H1 (cell line): Measurements from ENCODE around the gene EFCAB8. TPM values are rescaled to one million over a fixed set of nuclear protein-coding genes. Genes with fewer than 3 reads are reported as not detected.

Experiments used
- CTCF ChIA-PET: fragments of 300-600 bp; sonication (Branson Sonifier 250); formaldehyde crosslinking; loops from one replicate; lab custom pipeline; 2021; ENCODE audit not compliant: partially characterized antibody; lab: Charles Lee
- POLR2A ChIA-PET: fragments of 300-600 bp; sonication (Branson Sonifier 250); formaldehyde crosslinking; loops from one replicate; lab custom pipeline; 2021; ENCODE audit warnings: inconsistent platforms; ENCODE audit not compliant: partially characterized antibody; lab: Charles Lee
- DNase-seq, 2 experiments: peaks; one replicate each; pipeline versions ENCODE4 v3.0.0 to v3.0.0-alpha.2; 2010 to 2022; ENCODE audit warnings: low spot score in 2 of 2, low read depth in 1 of 2, mixed read lengths in 1 of 2
- FAIRE-seq: peaks from 2 replicates; lab custom pipeline; 2011; peaks lifted over from hg19 to GRCh38; lab: Jason Lieb, UNC
- H2AFZ ChIP-seq: 2 replicates; pipeline ENCODE4 v1.8.1; 2012; ENCODE audit warnings: low read length, inconsistent platforms
- H2AK5ac ChIP-seq: 2 replicates; pipeline ENCODE4 v1.6.1; 2013; ENCODE audit warnings: low read depth, low read length
- H2BK120ac ChIP-seq: replicated peaks from 2 replicates; pipeline ENCODE3; 2013; ENCODE audit warnings: low read depth, low read length, inconsistent platforms
- H2BK12ac ChIP-seq: 2 replicates; pipeline ENCODE4 v1.6.1; 2013; ENCODE audit warnings: low read depth, low read length
- H2BK15ac ChIP-seq: 2 replicates; pipeline ENCODE4 v1.6.1; 2013; ENCODE audit warnings: low read length
- H2BK20ac ChIP-seq: 2 replicates; pipeline ENCODE4 v1.6.1; 2013; ENCODE audit warnings: low read length
- H2BK5ac ChIP-seq: 2 replicates; pipeline ENCODE4 v1.6.1; 2013; ENCODE audit warnings: low read depth, low read length
- H3K14ac ChIP-seq: 2 replicates; pipeline ENCODE4 v1.6.1; 2013; ENCODE audit warnings: inconsistent platforms; ENCODE audit not compliant: insufficient read length
- H3K18ac ChIP-seq: 2 replicates; pipeline ENCODE4 v1.6.1; 2013; ENCODE audit warnings: low read length; ENCODE audit errors: extremely low read depth
- H3K23ac ChIP-seq: 2 replicates; pipeline ENCODE4 v1.6.1; 2013; ENCODE audit warnings: inconsistent platforms; ENCODE audit not compliant: insufficient read length
- H3K23me2 ChIP-seq: 2 replicates; pipeline ENCODE4 v1.6.1; 2013; ENCODE audit warnings: low read depth, low read length
- H3K27ac ChIP-seq: 2 replicates; pipeline ENCODE4 v1.6.1; 2011; ENCODE audit warnings: low read depth, low read length, inconsistent platforms
- H3K27me3 ChIP-seq, 4 experiments: replicated peaks in 1 of 4; 1 replicate in 1 of 4; 2 replicates in 3 of 4; pipeline versions ENCODE4 v1.6.1 to v1.8.1; 2011 to 2013; ENCODE audit warnings: low read length in 3 of 4, mild to moderate bottlenecking in 3 of 4, inconsistent platforms in 2 of 4, mixed read lengths in 2 of 4, moderate library complexity in 1 of 4; ENCODE audit not compliant: control insufficient read depth in 3 of 4, insufficient read depth in 3 of 4; ENCODE audit errors: extremely low read depth in 1 of 4
- H3K36me3 ChIP-seq, 4 experiments: 2 replicates each; pipeline versions ENCODE4 v1.6.1 to v1.8.1; 2011 to 2013; ENCODE audit warnings: mild to moderate bottlenecking in 4 of 4, low read length in 3 of 4, moderate library complexity in 2 of 4, control low read depth in 1 of 4, inconsistent platforms in 1 of 4; ENCODE audit not compliant: insufficient read depth in 4 of 4, control insufficient read depth in 2 of 4
- H3K4ac ChIP-seq: replicated peaks from 2 replicates; pipeline ENCODE3; 2013; ENCODE audit warnings: low read length, low read depth, mixed read lengths, inconsistent platforms; ENCODE audit not compliant: insufficient read length
- H3K4me1 ChIP-seq, 4 experiments: replicated peaks in 1 of 4; 1 replicate in 1 of 4; 2 replicates in 3 of 4; pipeline versions ENCODE4 v1.6.1 to v1.8.1; 2011 to 2013; ENCODE audit warnings: low read length in 3 of 4, inconsistent platforms in 2 of 4, mixed read lengths in 1 of 4; ENCODE audit not compliant: insufficient read depth in 4 of 4, control insufficient read depth in 3 of 4
- H3K4me2 ChIP-seq, 2 experiments: 2 replicates each; pipeline versions ENCODE4 v1.6.1 to v1.8.1; 2011 to 2013; ENCODE audit warnings: low read depth in 2 of 2, low read length in 2 of 2, control low read depth in 1 of 2, inconsistent platforms in 1 of 2, mild to moderate bottlenecking in 1 of 2; ENCODE audit not compliant: insufficient read depth in 1 of 2
- H3K4me3 ChIP-seq, 4 experiments: fragments of 200-600, 300-600 bp in 1 of 4; sonication (generic), shearing (Covaris generic), sonication (Bioruptor Twin) in 1 of 4; 2 replicates each; pipeline versions ENCODE4 v1.5.1 to v1.8.1; 2011 to 2016; ENCODE audit warnings: low read length in 4 of 4, low read depth in 3 of 4, control low read depth in 2 of 4, inconsistent platforms in 2 of 4, mild to moderate bottlenecking in 2 of 4, mixed read lengths in 1 of 4, moderate library complexity in 1 of 4; ENCODE audit not compliant: insufficient read depth in 2 of 4; ENCODE audit errors: extremely low read depth in 1 of 4
- H3K56ac ChIP-seq: replicated peaks from 2 replicates; pipeline ENCODE3; 2013; ENCODE audit warnings: low read depth, mild to moderate bottlenecking, mixed read lengths, low read length, inconsistent platforms; ENCODE audit not compliant: insufficient read length
- H3K79me1 ChIP-seq: 2 replicates; pipeline ENCODE4 v1.6.1; 2013; ENCODE audit warnings: low read depth, low read length, control low read depth
- H3K79me2 ChIP-seq, 2 experiments: 2 replicates each; pipeline versions ENCODE4 v1.6.1 to v1.8.1; 2012 to 2013; ENCODE audit warnings: low read length in 2 of 2, mild to moderate bottlenecking in 2 of 2, inconsistent platforms in 1 of 2; ENCODE audit not compliant: insufficient read depth in 2 of 2, control insufficient read depth in 1 of 2
- H3K9ac ChIP-seq, 4 experiments: replicated peaks in 1 of 4; 1 replicate in 1 of 4; 2 replicates in 3 of 4; pipeline versions ENCODE4 v1.6.1 to v1.8.1; 2011 to 2013; ENCODE audit warnings: low read depth in 3 of 4, low read length in 3 of 4, control low read depth in 2 of 4, mild to moderate bottlenecking in 2 of 4, moderate library complexity in 2 of 4, inconsistent platforms in 1 of 4; ENCODE audit errors: extremely low read depth in 1 of 4
- H3K9me3 ChIP-seq, 2 experiments: 2 replicates each; pipeline versions ENCODE4 v1.6.1 to v1.8.1; 2012 to 2013; ENCODE audit warnings: mild to moderate bottlenecking in 2 of 2, moderate library complexity in 2 of 2, control low read depth in 1 of 2, inconsistent platforms in 1 of 2, low read depth in 1 of 2, low read length in 1 of 2, mixed read lengths in 1 of 2; ENCODE audit not compliant: insufficient read depth in 2 of 2
- H4K20me1 ChIP-seq, 2 experiments: replicated peaks in 1 of 2; 2 replicates each; pipeline versions ENCODE3 to v1.8.1; 2011 to 2013; ENCODE audit warnings: inconsistent platforms in 2 of 2, low read length in 2 of 2, mild to moderate bottlenecking in 1 of 2; ENCODE audit not compliant: insufficient read depth in 2 of 2, control insufficient read depth in 1 of 2
- H4K5ac ChIP-seq: 2 replicates; pipeline ENCODE4 v1.6.1; 2013; ENCODE audit warnings: low read length, low read depth, mixed read lengths, inconsistent platforms; ENCODE audit not compliant: insufficient read length
- H4K8ac ChIP-seq: 2 replicates; pipeline ENCODE4 v1.8.0; 2013; ENCODE audit warnings: mild to moderate bottlenecking, moderate library complexity, low read length, inconsistent platforms; ENCODE audit not compliant: insufficient read depth; ENCODE audit errors: extremely low read depth
- H4K91ac ChIP-seq: replicated peaks from 2 replicates; pipeline ENCODE3; 2013; ENCODE audit warnings: low read length, mixed read lengths, inconsistent platforms; ENCODE audit not compliant: insufficient read length
- EZH2 ChIP-seq: fragments of 200-600 bp; sonication (generic); IDR thresholded peaks from 2 replicates; pipeline ENCODE4 v1.7.1; 2012; ENCODE audit warnings: low read depth, mild to moderate bottlenecking, moderate library complexity, low read length, inconsistent platforms; ENCODE audit not compliant: severe bottlenecking
- GABPA ChIP-seq: IDR thresholded peaks from 2 replicates; pipeline ENCODE4 v1.6.1; 2011; ENCODE audit warnings: mild to moderate bottlenecking, low read length, moderate library complexity, borderline replicate concordance; ENCODE audit not compliant: insufficient read depth
- HDAC2 ChIP-seq, 2 experiments: fragments of 300-600 bp in 1 of 2; sonication (generic) in 1 of 2; IDR thresholded peaks; 2 replicates each; pipeline ENCODE4 v1.6.1; 2011 to 2012; ENCODE audit warnings: low read depth in 2 of 2, low read length in 2 of 2, mild to moderate bottlenecking in 2 of 2, moderate library complexity in 2 of 2, borderline replicate concordance in 1 of 2, inconsistent platforms in 1 of 2
- KDM5A ChIP-seq: fragments of 200-600 bp; IDR thresholded peaks from 2 replicates; pipeline ENCODE4 v1.7.1; 2012; ENCODE audit warnings: mild to moderate bottlenecking, low read length, inconsistent platforms, mixed read lengths
- MAFK ChIP-seq: IDR thresholded peaks from 2 replicates; pipeline ENCODE4 v1.6.1; 2012; ENCODE audit warnings: low read depth, mild to moderate bottlenecking, improper control_type of control experiment, low read length
- POU5F1 ChIP-seq: IDR thresholded peaks from 2 replicates; pipeline ENCODE4 v1.6.1; 2011; ENCODE audit warnings: low read depth, mild to moderate bottlenecking, low read length, moderate library complexity
- RNF2 ChIP-seq: fragments of 200-900, 300-1000 bp; sonication (generic); IDR thresholded peaks from 2 replicates; pipeline ENCODE4 v1.7.1; 2016; ENCODE audit warnings: borderline replicate concordance, low read depth, mild to moderate bottlenecking, antibody characterized with exemption, low read length; ENCODE audit not compliant: poor library complexity, severe bottlenecking; ENCODE audit errors: missing control alignments
- RXRA ChIP-seq: IDR thresholded peaks from 2 replicates; pipeline ENCODE4 v1.6.1; 2011; ENCODE audit warnings: low read depth, mild to moderate bottlenecking, low read length, moderate library complexity; ENCODE audit not compliant: insufficient read depth
- SP2 ChIP-seq: IDR thresholded peaks from 2 replicates; pipeline ENCODE4 v1.6.1; 2012; ENCODE audit warnings: mild to moderate bottlenecking, low read length, inconsistent platforms
- SP4 ChIP-seq: IDR thresholded peaks from 2 replicates; pipeline ENCODE4 v1.6.1; 2012; ENCODE audit warnings: low read length, inconsistent platforms
- SUZ12 ChIP-seq: fragments of 200-600 bp; sonication (generic); IDR thresholded peaks from 2 replicates; pipeline ENCODE4 v1.6.1; 2012; ENCODE audit warnings: mild to moderate bottlenecking, inconsistent platforms, low read length, moderate library complexity, mixed read lengths
- WGBS, 2 experiments: shearing (Covaris generic) in 1 of 2; methylation state at CpG; one replicate each; pipeline versions ENCODE4 v1.1.6 to v1.1.7; 2013 to 2015; ENCODE audit warnings: low lambda C conversion rate in 2 of 2, mixed read lengths in 2 of 2, inconsistent platforms in 1 of 2, low coverage in 1 of 2, missing lambda C conversion rate in 1 of 2; ENCODE audit not compliant: insufficient replicate concordance in 2 of 2, insufficient coverage in 1 of 2, insufficient read length in 1 of 2; ENCODE audit errors: extremely low coverage in 1 of 2, missing lambda C conversion rate in 1 of 2; 5-methylcytosine and 5-hydroxymethylcytosine counted together
- polyA plus RNA-seq, 7 experiments: library from polyadenylated mRNA; depleted of rRNA in 3 of 7; stranded (reverse) in 5 of 7; unstranded in 2 of 7; fragments of >200 nt in 5 of 7; fragments of 200-250 nt in 2 of 7; gene quantifications; 1 replicate in 5 of 7; 2 replicates in 1 of 7; 4 replicates in 1 of 7; pipeline versions ENCODE4 v1.2.1 to v1.2.3, GENCODE V29; 2011 to 2013; ENCODE audit warnings: missing spikeins in 2 of 7, mixed read lengths in 2 of 7
- total RNA-seq: library from RNA; stranded (reverse); fragmentation: NEBNext Ultra II Directional; extraction: Animal tissue kit (Norgen Biotek cat#: 25700); gene quantifications from 2 replicates; pipeline ENCODE4 v1.2.1, GENCODE V29; 2021
- TF ChIP-seq, protein P1 (sequence below): IDR thresholded peaks from 2 replicates; pipeline ENCODE4 v1.6.1; 2011; ENCODE audit warnings: low read length, improper control_type of control experiment

The EFCAB8 gene
- total and polyA plus RNA-seq, 2 of the 8 experiments (the other 6 are each of a cell fraction or from before 2014, with no cell fraction given), result 0.06 to 0.20 TPM

DNA sequence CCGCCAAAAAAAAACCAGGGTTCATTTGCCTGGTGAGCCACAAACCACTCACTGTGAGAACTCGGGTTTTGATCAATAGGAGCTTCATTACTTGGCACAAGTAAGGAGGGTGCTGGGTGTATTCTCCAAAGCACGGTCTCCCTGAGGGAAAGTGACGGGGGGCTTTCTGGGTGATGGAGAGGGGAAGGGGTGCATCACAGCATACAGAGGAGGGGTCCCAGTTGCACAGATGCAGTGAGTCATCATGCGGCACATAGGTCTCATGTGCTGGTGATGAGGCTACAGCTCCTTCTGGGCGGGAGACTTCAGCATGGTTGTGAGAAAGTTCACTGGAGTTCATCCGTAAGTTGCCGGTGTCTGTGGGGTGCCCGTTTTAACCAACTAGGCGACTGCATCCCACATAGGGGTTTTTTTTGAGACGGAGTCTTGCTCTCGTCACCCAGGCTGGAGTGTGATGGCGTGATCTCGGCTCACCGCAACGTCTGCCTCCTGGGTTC, 109.3 kb downstream of the EFCAB8 start:
- Histone ChIP-seq H3K18ac (no peak overlapping the region), H3K56ac (no peak overlapping the region), H3K14ac (no peak overlapping the region), H3K23me2 (no peaks in the 10 kb centered on the region), H2AFZ (no peak overlapping the region), H3K27me3 (no peaks in the 10 kb centered on the region), H4K5ac (no peak overlapping the region), H4K20me1 (no peaks in the 10 kb centered on the region), H4K8ac (no peak overlapping the region), H2BK5ac (no peak overlapping the region), H3K9me3 (no peaks in the 10 kb centered on the region), H3K4me2 (no peak overlapping the region), H2AK5ac (no peak overlapping the region), H3K9ac (no peak overlapping the region), H2BK12ac (no peak overlapping the region), H4K91ac (no peak overlapping the region), H2BK120ac (no peak overlapping the region), H3K4me3 (no peak overlapping the region), H2BK15ac (no peak overlapping the region), H3K79me2 (no peaks in the 10 kb centered on the region), H3K27ac (no peak overlapping the region), H3K36me3 (no peaks in the 10 kb centered on the region), H3K79me1 (no peaks in the 10 kb centered on the region; the same call in 1 of the 2 replicates), H3K4ac (no peak overlapping the region), H3K23ac (no peak overlapping the region), H2BK20ac (no peak overlapping the region), H3K4me1 (peaks cover 7 to 17% (median 10%) of the 10 kb centered on the region in 4 experiments)
- DNase-seq (no peak), FAIRE-seq (no peak)
- WGBS, 2 experiments, result 90% methylated on average over 13 of the region's 16 CpGs; no CpG with 5 or more reads in 1 of the 2 experiments
- ChIA-PET POLR2A (no interaction called here), CTCF (interaction anchor here (0.6 to 1.8 kb wide), 8 partner anchors 10 to 492 kb away, joined by 3 to 7 read pairs (median 4); partner anchors contain the start of gene SUN5)
- TF ChIP-seq POU5F1, result no peak
- TF ChIP-seq, protein P1, sequence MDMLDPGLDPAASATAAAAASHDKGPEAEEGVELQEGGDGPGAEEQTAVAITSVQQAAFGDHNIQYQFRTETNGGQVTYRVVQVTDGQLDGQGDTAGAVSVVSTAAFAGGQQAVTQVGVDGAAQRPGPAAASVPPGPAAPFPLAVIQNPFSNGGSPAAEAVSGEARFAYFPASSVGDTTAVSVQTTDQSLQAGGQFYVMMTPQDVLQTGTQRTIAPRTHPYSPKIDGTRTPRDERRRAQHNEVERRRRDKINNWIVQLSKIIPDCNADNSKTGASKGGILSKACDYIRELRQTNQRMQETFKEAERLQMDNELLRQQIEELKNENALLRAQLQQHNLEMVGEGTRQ, result no peak
- no peak for TF ChIP-seq EZH2
- no peak for TF ChIP-seq RXRA
- no peak for TF ChIP-seq HDAC2 (IDR thresholded peaks at IDR 0.05; ENCODE audit: borderline replicate concordance in 1 of 2, low read depth in 2 of 2, low read length in 2 of 2)
- no peak for TF ChIP-seq RNF2
- no peak for TF ChIP-seq SUZ12
- TF ChIP-seq GABPA, result no peak
- no peak for TF ChIP-seq SP2
- TF ChIP-seq MAFK, result no peak
- TF ChIP-seq KDM5A, result no peak
- no peak for TF ChIP-seq SP4
